Right cardiac atrium (tissue), 5 donors: Measurements from ENCODE around the gene NPR2. TPM values are rescaled to one million over a fixed set of nuclear protein-coding genes. Genes with fewer than 3 reads are reported as not detected.

Experiments
- polyA plus RNA-seq: library from polyadenylated mRNA; stranded (reverse); fragments of 200-250 nt; gene quantifications from one replicate; pipeline ENCODE4 v1.2.3, GENCODE V29; 2013
- total RNA-seq, 4 donors: library from RNA; stranded (reverse); fragmentation: NEBNext Ultra II Directional; extraction: Animal tissue kit (Norgen Biotek cat#: 25700); gene quantifications; one replicate each; pipeline ENCODE4 v1.2.1, GENCODE V29; 2021
- donor health status: healthy with polysubstance abuse.
- donor health status: DM: no; HTN: yes; CAD: no.
- donor health status: DM: no; HTN: no; CAD: no.
- donor health status: DM: no; HTN: yes; CAD: no; lungs with severe emphysema.
- donor health status: DM: yes; HTN: yes; CAD: no.

NPR2 gene
- total and polyA plus RNA-seq, 5 donors: 21.3 to 29.9 (median 24.8) TPM

Other genes with a start within 250 kb of the NPR2 start
- gene TESK1, start 186.3 kb upstream of the NPR2 start, total RNA-seq: 10 to 100 TPM; 25.0 to 35.3 (median 27.4) TPM
- gene TESK1, start 186.3 kb upstream of the NPR2 start, polyA plus RNA-seq: 30.5 TPM
- under 1 TPM; 0.58 to 0.68 (median 0.60) TPM for gene CD72, start 173.2 kb upstream of the NPR2 start, total RNA-seq
- 0.66 TPM for gene CD72, start 173.2 kb upstream of the NPR2 start, polyA plus RNA-seq
- 1 to 10 TPM in 1 of 4 donors, under 1 TPM in 1, not detected in 2; 0.26 to 1.5 TPM for gene SIT1, start 140.7 kb upstream of the NPR2 start, total RNA-seq
- 0.14 TPM for gene SIT1, start 140.7 kb upstream of the NPR2 start, polyA plus RNA-seq
- over 10,000 TPM; 19,654 to 22,919 (median 21,195) TPM for gene RMRP, start 133.6 kb upstream of the NPR2 start, total RNA-seq
- gene RMRP, start 133.6 kb upstream of the NPR2 start, polyA plus RNA-seq: 218 TPM
- 10 to 100 TPM; 54.7 to 61.6 (median 60.1) TPM for gene CCDC107, start 133.3 kb upstream of the NPR2 start, total RNA-seq
- gene CCDC107, start 133.3 kb upstream of the NPR2 start, polyA plus RNA-seq: 75.0 TPM
- under 1 TPM in 3 of 4 donors, not detected in 1; 0.29 to 0.50 (median 0.34) TPM for gene ARHGEF39, start 126.4 kb upstream of the NPR2 start, total RNA-seq
- 0.52 TPM for gene ARHGEF39, start 126.4 kb upstream of the NPR2 start, polyA plus RNA-seq
- 1 to 10 TPM in 3 of 4 donors, not detected in 1; 1.0 to 1.2 (median 1.1) TPM for gene CA9, start 117.7 kb upstream of the NPR2 start, total RNA-seq
- 1.4 TPM for gene CA9, start 117.7 kb upstream of the NPR2 start, polyA plus RNA-seq
- 100 to 1,000 TPM; 573 to 840 (median 738) TPM for gene TPM2, start 101.7 kb upstream of the NPR2 start, total RNA-seq
- gene TPM2, start 101.7 kb upstream of the NPR2 start, polyA plus RNA-seq: 2,123 TPM
- gene TLN1, start 59.4 kb upstream of the NPR2 start, total RNA-seq: 100 to 1,000 TPM; 263 to 375 (median 298) TPM
- gene TLN1, start 59.4 kb upstream of the NPR2 start, polyA plus RNA-seq: 171 TPM
- gene CREB3, start 58.9 kb upstream of the NPR2 start, total RNA-seq: 10 to 100 TPM; 24.5 to 35.4 (median 25.7) TPM
- gene CREB3, start 58.9 kb upstream of the NPR2 start, polyA plus RNA-seq: 29.6 TPM
- 100 to 1,000 TPM in 2 of 4 donors, 10 to 100 TPM in 2; 93.7 to 117 (median 102) TPM for gene GBA2, start 42.4 kb upstream of the NPR2 start, total RNA-seq
- 70.3 TPM for gene GBA2, start 42.4 kb upstream of the NPR2 start, polyA plus RNA-seq
- 10 to 100 TPM; 25.7 to 35.0 (median 30.4) TPM for gene RGP1, start 42.3 kb upstream of the NPR2 start, total RNA-seq
- 17.7 TPM for gene RGP1, start 42.3 kb upstream of the NPR2 start, polyA plus RNA-seq
- gene MSMP, start 37.3 kb upstream of the NPR2 start, total RNA-seq: not detected
- gene MSMP, start 37.3 kb upstream of the NPR2 start, polyA plus RNA-seq: 0.27 TPM
- 1 to 10 TPM; 2.6 to 6.0 (median 4.9) TPM for gene SPAG8, start 20.7 kb downstream of the NPR2 start, total RNA-seq
- 5.4 TPM for gene SPAG8, start 20.7 kb downstream of the NPR2 start, polyA plus RNA-seq
- 10 to 100 TPM; 56.7 to 60.7 (median 59.0) TPM for gene HINT2, start 23.5 kb downstream of the NPR2 start, total RNA-seq
- gene HINT2, start 23.5 kb downstream of the NPR2 start, polyA plus RNA-seq: 108 TPM
- gene FAM221B, start 37.1 kb downstream of the NPR2 start, total RNA-seq: not detected
- not detected for gene FAM221B, start 37.1 kb downstream of the NPR2 start, polyA plus RNA-seq
- 10 to 100 TPM; 19.5 to 21.3 (median 21.0) TPM for gene TMEM8B, start 37.6 kb downstream of the NPR2 start, total RNA-seq
- gene TMEM8B, start 37.6 kb downstream of the NPR2 start, polyA plus RNA-seq: 12.7 TPM
- not detected for gene OR13J1, start 78.8 kb downstream of the NPR2 start, total RNA-seq
- not detected for gene OR13J1, start 78.8 kb downstream of the NPR2 start, polyA plus RNA-seq
- gene HRCT1, start 114.6 kb downstream of the NPR2 start, total RNA-seq: 1 to 10 TPM; 2.0 to 5.9 (median 5.1) TPM
- gene HRCT1, start 114.6 kb downstream of the NPR2 start, polyA plus RNA-seq: 3.3 TPM
- 1 to 10 TPM; 3.7 to 8.0 (median 5.8) TPM for gene SPAAR, start 117.9 kb downstream of the NPR2 start, total RNA-seq
- gene SPAAR, start 117.9 kb downstream of the NPR2 start, polyA plus RNA-seq: 8.7 TPM
- gene OR2S2, start 166.6 kb downstream of the NPR2 start, total RNA-seq: not detected
- gene OR2S2, start 166.6 kb downstream of the NPR2 start, polyA plus RNA-seq: not detected
- gene RECK, start 245.3 kb downstream of the NPR2 start, total RNA-seq: 10 to 100 TPM in 1 of 4 donors, 1 to 10 TPM in 3; 7.4 to 10.1 (median 8.6) TPM
- gene RECK, start 245.3 kb downstream of the NPR2 start, polyA plus RNA-seq: 4.3 TPM